Adrenal gland (tissue), 12 donors: ENCODE measurements around the gene RMND5A. TPM values are rescaled to one million over a fixed set of nuclear protein-coding genes. Genes with fewer than 3 reads are reported as not detected.

ENCODE experiments used
- DNase-seq, 7 donors: peaks; one replicate each; pipeline ENCODE4 v3.0.0-alpha.2; 2019 to 2020
- H3K27ac ChIP-seq, 5 donors: fragments of 200-600 bp; sonication (generic) in 4 of 5; 1 replicate in 3 of 5; 2 replicates in 2 of 5; pipeline versions ENCODE4 v1.5.1 to v1.8.0; 2016 to 2020; ENCODE audit warnings: mild to moderate bottlenecking in 1 of 5
- H3K27me3 ChIP-seq: fragments of 200-600 bp; 2 replicates; pipeline ENCODE4 v1.8.0; 2021
- H3K36me3 ChIP-seq, 2 donors: fragments of 200-600 bp; replicated peaks in 1 of 2; 1 replicate in 1 of 2; 2 replicates in 1 of 2; pipeline versions ENCODE4 v1.5.1 to v1.8.0; 2018 to 2022
- H3K4me1 ChIP-seq, 2 donors: fragments of 200-600 bp; replicated peaks in 1 of 2; 1 replicate in 1 of 2; 2 replicates in 1 of 2; pipeline versions ENCODE4 v1.5.1 to v1.8.0; 2018 to 2021
- H3K4me3 ChIP-seq, 4 donors: fragments of 200-600 bp; sonication (generic) in 3 of 4; one replicate each; pipeline ENCODE4 v1.5.1; 2016 to 2018
- H3K9me3 ChIP-seq, 3 donors: fragments of 200-600 bp; sonication (generic) in 1 of 3; replicated peaks in 1 of 3; 1 replicate in 2 of 3; 2 replicates in 1 of 3; pipeline versions ENCODE4 v1.5.1 to v1.8.0; 2016 to 2021
- CTCF ChIP-seq, 6 experiments: fragments of 450-650 bp in 4 of 6; fragments of 200-600 bp in 2 of 6; sonication (generic) in 1 of 6; IDR thresholded peaks; 1 replicate in 5 of 6; 2 replicates in 1 of 6; pipeline versions ENCODE4 v1.5.1 to v1.8.0; 2016 to 2021; ENCODE audit warnings: antibody characterized with exemption in 6 of 6, mild to moderate bottlenecking in 2 of 6, moderate library complexity in 1 of 6
- POLR2A ChIP-seq, 2 donors: fragments of 450-650 bp; IDR thresholded peaks; one replicate each; pipeline ENCODE4 v1.6.1; 2017; ENCODE audit warnings: antibody characterized with exemption in 2 of 2, mild to moderate bottlenecking in 2 of 2, moderate library complexity in 1 of 2
- WGBS, 4 donors: extraction: QIAGEN DNeasy Blood & Tissue Kit in 2 of 4; methylation state at CpG; one replicate each; pipeline versions ENCODE4 v1.1.5 to v1.1.7; 2013 to 2017; 5-methylcytosine and 5-hydroxymethylcytosine counted together
- intact Hi-C, 2 donors: fragments of 100-400 bp; cut with DNase I; formaldehyde crosslinking; loops; one replicate each; pipeline versions ENCODE4 v1.14.1 to v1.15.0; 2022 to 2023
- polyA plus RNA-seq, 3 donors: library from polyadenylated mRNA; stranded (reverse); fragments of 200-250 nt in 2 of 3; fragments of 350-450 nt in 1 of 3; fragmentation: Illumina TruSeq in 1 of 3; extraction: RNeasy Lipid Tissue Mini Kit (QIAGEN cat#74804) in 1 of 3; gene quantifications; one replicate each; pipeline ENCODE4 v1.2.3, GENCODE V29; 2013 to 2014
- total RNA-seq, 9 donors: library from RNA; depleted of rRNA in 4 of 9; stranded (reverse); fragments of >200 nt in 4 of 9; fragments of 120-200 nt in 1 of 9; fragmentation: NEBNext Ultra II Directional in 1 of 9; extraction: Animal tissue kit (Norgen Biotek cat#: 25700) in 1 of 9; gene quantifications; one replicate each; pipeline versions ENCODE4 v1.1.0 to v1.2.4, GENCODE V29; 2013 to 2023
- donor health status: healthy with polysubstance abuse.
- donor health status: Bipolar disorder and iron deficiency.
- donor health status: DM: yes; HTN: yes; CAD: no.
- donor health status: DM: no; HTN: no; CAD: no.
- donor health status: DM: no; HTN: no; CAD: no.
- donor health status: DM: yes; HTN: yes; CAD: no.

RMND5A gene
- total and polyA plus RNA-seq, 12 donors = 8.2 to 45.9 (median 34.1) TPM

GRCh38 chr2:86744152-86744551, 24.1 kb downstream of the RMND5A start:
- 74 to 88% (median 81%) methylated on average over 2 of the region's 2 CpGs for WGBS, 4 donors
- H3K4me1 ChIP-seq = peaks cover 0 to 7% of the 10 kb centered on the region in 2 donors
- intact Hi-C loops = no loop called here
- H3K27me3 ChIP-seq = no peaks in the 10 kb centered on the region
- TF ChIP-seq POLR2A (IDR thresholded peaks at IDR 0.05) (no peak), CTCF (IDR thresholded peaks at IDR 0.05) (no peak)
- H3K9me3 ChIP-seq = no peaks in the 10 kb centered on the region
- H3K27ac ChIP-seq = no peak overlapping the region
- no peaks in the 10 kb centered on the region for H3K36me3 ChIP-seq
- no peak for DNase-seq
- no peak overlapping the region for H3K4me3 ChIP-seq

- DNase-seq = no peak
- no peak overlapping the region for H3K4me3 ChIP-seq
- H3K27me3 ChIP-seq = no peaks in the 10 kb centered on the region
- H3K4me1 ChIP-seq = peaks cover 0 to 7% of the 10 kb centered on the region in 2 donors
- H3K9me3 ChIP-seq = peaks cover 0 to 17% (median 0%) of the 10 kb centered on the region in 3 donors
- no peaks in the 10 kb centered on the region for H3K36me3 ChIP-seq
- H3K27ac ChIP-seq = no peak overlapping the region
- TF ChIP-seq CTCF (IDR thresholded peaks at IDR 0.05) (no peak), POLR2A (IDR thresholded peaks at IDR 0.05) (no peak)
- intact Hi-C loops = no loop called here
These were observed 26.8 kb downstream of the RMND5A start for GRCh38 chr2:86746939-86747338.

- peaks cover 0 to 7% of the 10 kb centered on the region in 2 donors for H3K4me1 ChIP-seq
- no peak overlapping the region for H3K4me3 ChIP-seq
- H3K27me3 ChIP-seq = no peaks in the 10 kb centered on the region
- DNase-seq = peak in 3 of 7 donors; percentile 16 to 33 (median 32)
- WGBS, 4 donors = 91 to 95% (median 92%) methylated on average over 9 of the region's 9 CpGs
- no peak for TF ChIP-seq CTCF (IDR thresholded peaks at IDR 0.05)
- TF ChIP-seq POLR2A (IDR thresholded peaks at IDR 0.05) = no peak
- no peak overlapping the region for H3K27ac ChIP-seq
- peaks cover 0 to 4% of the 10 kb centered on the region in 2 donors for H3K36me3 ChIP-seq
- intact Hi-C loops = no loop called here
- H3K9me3 ChIP-seq = peaks cover 0 to 17% (median 0%) of the 10 kb centered on the region in 3 donors
These were observed 27.9 kb downstream of the RMND5A start for GRCh38 chr2:86747711-86748639.

GRCh38 chr2:86750240-86750839, 30.2 kb downstream of the RMND5A start:
- no peak for TF ChIP-seq CTCF (IDR thresholded peaks at IDR 0.05)
- no peak for TF ChIP-seq POLR2A (IDR thresholded peaks at IDR 0.05)
- Histone ChIP-seq H3K36me3 (peaks cover 0 to 12% of the 10 kb centered on the region in 2 donors), H3K27ac (no peak overlapping the region), H3K27me3 (no peaks in the 10 kb centered on the region), H3K4me3 (no peak overlapping the region), H3K9me3 (peaks cover 0 to 17% (median 0%) of the 10 kb centered on the region in 3 donors), H3K4me1 (peaks cover 0 to 7% of the 10 kb centered on the region in 2 donors)
- no peak for DNase-seq
- WGBS, 4 donors = 79 to 87% (median 82%) methylated on average over 3 of the region's 3 CpGs
- intact Hi-C loops = no loop called here
